NCI-H82 (cell line): Measurements from ENCODE around the gene PSAP.

Experiments
- DNase-seq: peaks from one replicate; lab custom pipeline; 2025; lab: John Stamatoyannopoulos, UW

PSAP gene

DNA sequence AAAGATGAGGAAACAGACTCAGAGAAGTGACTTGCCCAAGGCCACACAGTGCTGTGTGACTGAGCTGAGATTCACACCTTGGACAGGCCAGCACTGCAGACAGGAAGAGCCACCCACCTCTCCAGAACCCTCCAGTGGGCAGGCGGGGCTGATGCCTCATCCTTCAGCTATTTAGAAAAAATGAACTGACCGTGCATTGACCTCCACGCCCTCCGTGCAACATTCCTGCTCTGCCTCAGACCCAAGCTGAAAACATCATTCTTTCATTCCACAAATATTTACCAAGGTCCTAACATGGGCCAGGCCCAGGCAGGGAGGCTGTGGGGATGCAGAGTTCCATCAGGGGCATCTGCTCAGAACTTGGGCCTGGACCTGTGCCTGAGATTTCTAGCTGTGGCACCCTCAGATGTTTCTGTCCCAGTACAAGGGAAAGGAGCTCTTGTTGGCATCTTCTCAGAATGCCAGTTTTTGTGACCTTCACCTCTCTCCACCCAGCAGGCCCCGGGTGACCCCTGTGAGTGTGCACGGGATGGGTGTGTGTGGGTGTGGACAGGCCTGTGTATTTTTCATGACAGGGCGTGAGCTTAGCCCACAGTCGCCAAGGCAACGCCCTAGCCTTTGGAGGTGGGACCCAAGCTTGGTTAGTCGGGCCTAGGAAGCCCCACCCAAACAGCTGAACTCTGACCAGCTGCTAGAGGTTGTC, 84.2 kb downstream of the PSAP start:
- DNase-seq, result peak; percentile 36
